NCI-H1092 (cell line): ENCODE data around the gene RCSD1.

Source experiments
- DNase-seq: peaks from one replicate; lab custom pipeline; 2025; lab: John Stamatoyannopoulos, UW

RCSD1 gene

DNA sequence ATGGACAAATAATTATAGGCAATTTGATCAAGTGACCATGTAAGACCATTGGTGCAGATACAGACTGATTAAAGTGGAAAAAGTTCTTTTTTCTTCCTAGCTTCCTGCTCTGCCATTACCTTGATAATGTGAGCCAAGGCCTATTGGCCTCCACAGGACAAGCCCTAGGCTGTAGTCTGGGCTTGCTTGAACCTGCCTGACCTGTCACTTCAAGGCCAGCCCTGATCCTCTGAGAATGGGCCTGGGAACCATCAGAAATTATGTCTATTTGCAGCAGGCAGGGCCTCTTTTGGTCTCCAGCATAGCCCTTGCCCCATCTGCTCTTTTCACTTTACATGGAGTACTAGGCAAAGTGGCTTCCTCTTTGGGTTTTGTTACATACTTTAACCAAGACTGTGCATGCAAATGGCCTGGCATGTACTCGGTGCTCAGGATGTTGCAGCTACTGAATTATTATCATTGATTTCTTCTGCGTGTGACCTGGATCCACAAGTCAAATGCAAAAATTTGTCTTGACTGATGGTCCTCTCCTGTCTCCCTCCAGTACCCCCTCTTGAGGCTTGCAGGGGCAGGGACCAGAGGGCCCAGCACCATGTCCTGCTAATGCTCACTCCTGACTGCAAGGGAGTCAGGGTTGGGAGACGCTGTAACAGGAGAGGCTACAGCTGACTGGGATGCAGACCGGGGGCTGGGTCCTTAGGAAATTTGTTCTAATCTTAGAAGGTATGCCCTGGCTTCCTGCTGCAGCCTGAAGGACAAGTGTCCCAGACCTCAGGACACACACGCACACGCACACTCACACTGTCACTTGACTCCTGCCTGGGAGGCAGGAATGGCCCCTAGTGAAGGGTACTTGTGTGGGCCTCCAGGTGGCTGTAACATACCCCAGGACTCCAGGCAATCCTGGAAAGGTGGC lies 39.4 kb downstream of the RCSD1 start:
- DNase-seq, result no peak

DNA sequence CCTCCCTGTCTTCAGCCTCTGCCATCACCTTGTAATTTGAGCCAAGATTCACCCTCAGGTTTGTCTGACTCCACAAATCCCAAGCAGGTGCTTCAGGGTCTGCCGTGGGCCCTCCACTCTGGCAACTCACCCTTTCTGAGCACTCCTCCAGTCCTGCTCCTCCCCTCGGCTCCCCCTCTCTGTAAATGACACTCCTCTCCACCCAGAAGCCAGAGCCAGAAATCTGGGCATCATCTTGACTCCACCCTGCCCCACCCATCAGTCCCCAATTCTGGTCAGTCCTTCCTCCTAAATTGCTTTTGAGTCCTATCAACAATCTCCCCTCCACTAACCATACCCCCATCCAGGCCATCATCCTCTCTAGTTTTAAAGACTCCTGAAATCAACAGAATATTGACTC lies 40.5 kb downstream of the RCSD1 start:
- DNase-seq, result no peak

DNA sequence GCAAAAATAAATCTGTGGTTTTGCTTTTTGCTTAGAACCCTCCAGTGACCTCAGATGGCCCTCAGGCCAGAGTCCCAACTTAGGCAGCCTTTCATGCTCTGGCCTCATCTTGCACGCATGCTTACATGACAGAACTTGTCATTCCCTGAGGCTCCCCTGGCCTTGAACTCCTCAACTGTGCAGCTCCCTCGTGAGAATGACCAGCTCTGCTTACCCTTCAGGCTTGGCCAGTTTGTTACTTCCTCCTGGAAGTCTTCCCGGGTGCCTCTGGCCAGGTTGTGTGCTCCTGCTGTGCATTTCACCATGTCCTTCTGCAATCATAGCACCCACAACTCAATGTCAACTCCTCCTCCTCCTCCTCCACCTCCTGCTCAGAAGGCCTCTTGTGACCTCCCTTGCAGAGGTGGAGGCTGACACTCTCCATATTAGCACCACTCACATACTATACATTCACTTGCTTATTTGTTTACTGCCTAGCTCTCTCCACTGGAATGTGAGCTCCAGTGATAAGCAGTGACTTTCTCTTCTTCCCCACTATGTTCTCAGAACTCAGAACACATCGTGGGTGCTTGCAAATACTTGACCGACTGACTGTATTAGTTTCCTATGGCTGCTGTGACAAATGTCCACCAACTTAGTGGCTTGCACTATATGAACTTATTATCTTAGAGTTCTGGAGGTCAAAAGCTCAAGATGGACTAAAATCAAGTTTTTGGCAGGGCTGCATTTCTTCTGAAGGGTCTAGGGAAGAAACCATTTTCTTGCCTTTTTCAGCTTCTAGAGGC lies 41.9 kb downstream of the RCSD1 start:
- no peak for DNase-seq

GRCh38 chr1:167672831-167673230 lies 42.8 kb downstream of the RCSD1 start:
- no peak for DNase-seq

DNA sequence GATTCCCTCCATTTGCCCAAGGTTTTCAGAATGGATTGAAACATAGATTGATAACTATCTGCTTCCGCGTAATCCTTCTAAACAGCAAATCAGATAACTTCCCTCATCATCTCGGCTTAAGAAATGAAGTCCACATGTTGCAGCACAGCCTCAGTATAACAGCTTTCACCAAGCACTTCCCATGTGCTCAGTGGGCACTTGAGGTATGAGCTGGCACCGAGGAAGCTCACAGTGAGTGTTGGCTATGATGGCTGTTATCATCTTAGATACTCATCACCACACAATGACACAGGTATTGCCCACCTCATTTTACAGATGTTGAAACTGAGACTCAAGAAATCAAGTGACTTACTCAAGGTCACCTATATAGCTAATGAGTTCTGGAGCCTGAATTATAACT lies 43.2 kb downstream of the RCSD1 start:
- no peak for DNase-seq

DNA sequence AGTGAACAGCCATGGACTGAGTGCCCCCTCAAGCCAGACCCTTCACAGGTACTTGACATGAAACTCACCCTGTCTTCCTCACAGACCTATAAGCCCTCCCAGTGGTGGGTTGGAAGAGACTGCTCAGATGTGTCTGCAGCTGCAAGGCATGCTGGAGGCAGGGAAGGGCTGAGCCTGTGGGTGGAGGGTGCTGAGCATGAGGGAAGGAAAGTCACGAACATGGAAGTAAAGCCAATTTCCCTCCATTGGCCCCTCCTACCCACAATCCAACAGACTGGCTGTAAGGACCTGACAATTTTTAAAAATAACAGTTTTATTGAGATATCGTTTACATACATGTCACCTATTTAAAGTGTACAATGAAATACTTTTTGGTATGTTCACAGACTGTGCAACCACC lies 44.1 kb downstream of the RCSD1 start:
- no peak for DNase-seq

DNA sequence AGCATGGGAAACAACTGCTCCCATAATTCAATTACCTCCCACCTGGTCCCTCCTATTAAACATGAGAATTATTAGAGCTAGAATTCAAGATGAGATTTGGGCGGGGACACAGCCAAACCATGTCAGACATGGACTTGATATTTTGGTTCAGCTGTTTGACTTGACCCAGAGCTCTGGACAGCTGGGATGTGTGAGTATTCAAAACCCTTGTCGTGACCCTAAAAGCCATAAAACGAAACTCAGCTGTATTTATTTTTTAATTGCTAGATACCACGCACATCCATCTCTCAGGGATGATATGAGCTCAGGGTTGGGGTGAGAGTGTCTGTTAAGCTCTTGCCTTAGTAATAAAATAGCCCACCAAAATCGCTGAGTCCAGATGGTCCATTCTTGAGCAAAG lies 45.4 kb downstream of the RCSD1 start:
- no peak for DNase-seq

GRCh38 chr1:167676205-167676915 lies 46.3 kb downstream of the RCSD1 start:
- no peak for DNase-seq

- no peak for DNase-seq
These were observed 47.1 kb downstream of the RCSD1 start for GRCh38 chr1:167676916-167677848.

DNA sequence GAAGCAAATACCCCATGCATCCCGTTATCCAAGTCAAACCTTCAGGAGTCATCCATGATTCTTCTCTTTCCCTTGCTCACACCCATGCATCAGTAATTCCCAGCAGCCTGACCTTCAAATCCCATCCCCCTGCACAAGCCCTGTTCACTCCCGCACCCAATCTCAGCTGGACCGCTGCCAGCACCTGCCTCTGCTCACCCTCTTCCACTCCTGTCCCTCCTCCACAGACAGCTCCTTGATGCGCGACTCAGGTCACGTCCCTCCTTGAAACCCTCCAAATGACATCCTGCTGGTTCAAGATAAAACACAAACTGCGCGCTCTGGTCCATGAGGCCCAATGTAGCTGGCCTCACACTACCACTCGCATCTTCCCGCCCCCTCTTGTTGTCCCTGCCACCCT lies 48.4 kb downstream of the RCSD1 start:
- DNase-seq, result no peak

- DNase-seq, result no peak
These were observed 48.8 kb downstream of the RCSD1 start for GRCh38 chr1:167678838-167679237.

DNA sequence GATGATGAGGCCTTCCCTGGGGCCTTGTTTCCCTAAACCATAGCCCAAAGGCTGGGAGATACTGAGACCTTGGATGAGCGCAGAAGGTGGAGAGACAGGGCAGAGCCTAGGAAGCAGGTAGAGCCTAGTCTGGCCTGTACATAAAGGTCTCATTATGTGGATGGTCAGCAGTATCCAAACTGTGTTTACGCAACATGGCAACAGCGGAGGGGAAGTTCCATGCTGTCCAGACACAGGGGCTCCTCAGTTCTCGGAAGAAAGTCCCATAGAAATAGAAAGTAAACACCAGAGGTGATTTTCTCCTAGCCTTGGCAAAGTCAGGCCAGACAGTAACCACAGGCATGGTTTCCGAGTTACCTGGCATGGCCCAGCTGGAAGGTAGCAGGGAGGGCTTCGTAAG lies 49.7 kb downstream of the RCSD1 start:
- DNase-seq, result no peak

GRCh38 chr1:167681024-167681423 lies 51.0 kb downstream of the RCSD1 start:
- DNase-seq, result no peak

DNA sequence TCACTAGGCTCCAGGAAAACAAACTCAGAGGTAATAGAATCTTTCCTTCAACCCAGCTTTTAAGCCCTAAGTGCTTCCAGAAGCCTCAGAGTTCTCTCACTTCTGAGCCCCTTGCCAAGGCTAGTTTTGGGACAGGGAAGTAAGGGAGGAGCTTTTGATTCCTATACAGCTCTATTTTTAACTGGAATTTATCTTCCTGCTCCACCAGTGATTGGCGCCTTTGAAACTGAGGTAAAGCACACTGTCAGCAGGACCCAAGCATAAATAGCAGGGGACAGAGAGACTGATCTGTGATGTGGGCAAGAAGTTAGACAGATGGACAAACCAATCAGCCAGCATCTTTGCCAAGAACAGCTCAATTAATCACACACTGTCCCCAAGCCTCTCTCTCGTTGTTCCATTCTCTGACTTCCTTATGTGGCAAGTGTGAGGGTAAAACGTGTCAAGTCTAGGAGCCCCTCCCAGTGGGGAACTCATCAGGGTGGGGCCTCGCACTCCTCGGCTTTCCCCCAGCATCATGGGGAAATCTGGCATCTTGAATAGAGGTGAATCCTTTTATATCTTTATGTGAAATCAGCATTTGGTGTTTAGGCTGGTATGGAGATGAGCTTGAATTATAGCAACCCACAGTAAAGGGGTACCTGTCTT lies 51.5 kb downstream of the RCSD1 start:
- DNase-seq, result no peak

GRCh38 chr1:167683226-167683625 lies 53.2 kb downstream of the RCSD1 start:
- DNase-seq, result no peak

- DNase-seq, result no peak
These were observed 53.8 kb downstream of the RCSD1 start for GRCh38 chr1:167683641-167684502.

DNA sequence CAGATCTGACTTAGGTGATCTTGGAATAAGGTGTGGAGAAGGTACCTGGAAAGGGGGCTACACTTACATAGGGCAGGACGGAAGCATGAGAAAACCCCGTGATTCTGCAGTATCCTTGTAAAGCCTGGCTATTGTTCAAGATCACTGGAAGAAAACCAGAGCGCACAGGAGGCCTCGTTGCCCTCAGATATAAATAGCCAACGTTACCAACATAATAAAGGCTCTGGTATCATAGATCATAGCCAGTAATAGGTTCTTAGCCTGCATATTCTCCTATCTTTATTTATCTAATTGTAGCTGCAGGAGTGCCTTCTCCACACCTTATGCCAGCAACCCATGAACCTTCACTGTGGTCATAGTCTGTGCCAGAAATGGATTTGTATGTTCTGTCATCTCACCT lies 55.8 kb downstream of the RCSD1 start:
- no peak for DNase-seq

DNA sequence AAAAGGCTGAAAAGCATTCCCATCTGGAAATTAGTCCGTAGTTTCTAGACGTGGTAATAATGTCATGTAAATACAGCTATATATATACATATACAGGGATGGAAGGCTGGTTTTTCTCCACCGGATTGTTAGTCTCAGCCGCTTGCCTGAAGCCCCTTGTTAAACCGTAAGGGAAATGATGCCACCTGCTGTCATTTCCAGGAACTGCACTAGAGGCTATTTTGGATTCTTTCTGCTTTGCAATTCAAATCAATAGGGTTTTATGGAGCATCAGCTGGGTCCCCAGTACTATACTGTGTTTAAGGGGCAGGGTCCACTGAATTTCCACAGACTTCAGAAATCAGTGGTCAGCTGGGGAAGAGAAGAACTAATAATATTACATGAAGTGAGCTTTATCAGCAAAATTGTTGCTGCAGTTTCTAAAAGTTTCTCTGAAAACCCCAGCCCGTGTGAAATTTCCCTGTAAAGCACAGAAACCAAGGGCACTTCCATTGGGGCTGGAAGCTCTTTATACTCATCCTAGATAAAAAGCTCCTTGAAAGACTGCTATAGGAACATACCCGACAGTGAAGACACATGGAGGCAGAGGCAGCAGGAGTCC lies 58.0 kb downstream of the RCSD1 start:
- DNase-seq, result peak; percentile 83

DNA sequence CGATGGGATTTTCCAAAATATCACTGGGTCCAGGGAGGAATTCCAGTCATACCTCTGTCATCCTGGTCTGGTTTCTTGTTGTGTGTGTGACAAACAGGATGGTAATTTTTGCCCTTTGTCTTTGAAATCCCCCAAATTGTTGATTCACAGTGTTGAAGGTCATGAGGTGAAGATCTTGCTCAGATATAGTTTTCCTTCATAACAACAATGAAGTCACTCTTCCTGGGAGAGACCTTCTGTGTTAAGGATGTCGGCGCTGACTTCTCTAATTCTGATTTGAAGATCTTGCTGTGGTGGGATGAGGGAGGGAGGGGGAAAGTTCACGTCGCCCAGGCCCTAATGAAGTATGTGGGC lies 59.5 kb downstream of the RCSD1 start:
- no peak for DNase-seq

GRCh38 chr1:167690053-167690452 lies 60.0 kb downstream of the RCSD1 start:
- DNase-seq, result no peak
